ENCODE measurements around the gene PIK3C2G. TPM values are rescaled to one million over a fixed set of nuclear protein-coding genes. Genes with fewer than 3 reads are reported as not detected.

The PIK3C2G gene
- total and polyA plus RNA-seq, 10 of the 15 experiments (the other 5 are each of a cell fraction or from before 2014, with no cell fraction given), result not detected

- intact Hi-C loops (cut with micrococcal nuclease; ENCODE audit: unreplicated experiment) (no loop called here), in situ Hi-C loops (cut with MboI) (no loop called here)
- Histone ChIP-seq H3K36me3 (ENCODE audit: control insufficient read depth in 2 of 2, insufficient read depth in 2 of 2, low read length in 1 of 2) (no peaks in the 10 kb centered on the region), H3K79me2 (ENCODE audit: control insufficient read depth, insufficient read depth, low read length) (no peaks in the 10 kb centered on the region), H3K27me3 (replicated peaks in 1 of 2; ENCODE audit: control insufficient read depth in 2 of 2, insufficient read depth in 2 of 2, low read length in 1 of 2) (no peaks in the 10 kb centered on the region; a peak in 1 of 4 replicates), H3K4me1 (ENCODE audit: control insufficient read depth, insufficient read depth, low read length) (no peaks in the 10 kb centered on the region), H3K9ac (ENCODE audit: control insufficient read depth, insufficient read depth, low read length) (no peak overlapping the region), H2AFZ (ENCODE audit: control insufficient read depth, low read depth, low read length) (no peak overlapping the region), H3K27ac (ENCODE audit: control insufficient read depth, insufficient read depth) (no peak overlapping the region), H3K9me3 (replicated peaks; ENCODE audit: control insufficient read depth, insufficient read depth, low read length) (no peaks in the 10 kb centered on the region), H3K4me2 (ENCODE audit: control insufficient read depth, insufficient read depth) (no peak overlapping the region), H4K20me1 (ENCODE audit: control insufficient read depth, insufficient read depth) (no peaks in the 10 kb centered on the region), H3K4me3 (no peak overlapping the region)
- no TSS peak for BruUV-seq (replicated peaks)
- WGBS (ENCODE audit: insufficient coverage, insufficient replicate concordance, low lambda C conversion rate, missing lambda C conversion rate), result 3% methylated on average over 2 of the region's 2 CpGs
- TF ChIP-seq, protein P1, sequence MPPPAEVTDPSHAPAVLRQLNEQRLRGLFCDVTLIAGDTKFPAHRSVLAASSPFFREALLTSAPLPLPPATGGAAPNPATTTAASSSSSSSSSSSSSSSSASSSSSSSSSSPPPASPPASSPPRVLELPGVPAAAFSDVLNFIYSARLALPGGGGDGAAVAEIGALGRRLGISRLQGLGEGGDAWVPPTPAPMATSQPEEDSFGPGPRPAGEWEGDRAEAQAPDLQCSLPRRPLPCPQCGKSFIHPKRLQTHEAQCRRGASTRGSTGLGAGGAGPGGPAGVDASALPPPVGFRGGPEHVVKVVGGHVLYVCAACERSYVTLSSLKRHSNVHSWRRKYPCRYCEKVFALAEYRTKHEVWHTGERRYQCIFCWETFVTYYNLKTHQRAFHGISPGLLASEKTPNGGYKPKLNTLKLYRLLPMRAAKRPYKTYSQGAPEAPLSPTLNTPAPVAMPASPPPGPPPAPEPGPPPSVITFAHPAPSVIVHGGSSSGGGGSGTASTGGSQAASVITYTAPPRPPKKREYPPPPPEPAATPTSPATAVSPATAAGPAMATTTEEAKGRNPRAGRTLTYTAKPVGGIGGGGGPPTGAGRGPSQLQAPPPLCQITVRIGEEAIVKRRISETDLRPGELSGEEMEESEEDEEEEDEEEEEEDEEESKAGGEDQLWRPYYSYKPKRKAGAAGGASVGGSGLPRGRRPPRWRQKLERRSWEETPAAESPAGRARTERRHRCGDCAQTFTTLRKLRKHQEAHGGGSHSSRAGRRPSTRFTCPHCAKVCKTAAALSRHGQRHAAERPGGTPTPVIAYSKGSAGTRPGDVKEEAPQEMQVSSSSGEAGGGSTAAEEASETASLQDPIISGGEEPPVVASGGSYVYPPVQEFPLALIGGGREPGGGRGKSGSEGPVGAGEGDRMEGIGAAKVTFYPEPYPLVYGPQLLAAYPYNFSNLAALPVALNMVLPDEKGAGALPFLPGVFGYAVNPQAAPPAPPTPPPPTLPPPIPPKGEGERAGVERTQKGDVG (CRISPR knock-in tag; IDR thresholded peaks at IDR 0.05), result no peak
- no peak for TF ChIP-seq NBN (IDR thresholded peaks at IDR 0.05)
- no peak for TF ChIP-seq POLR2A (IDR thresholded peaks at IDR 0.05; ENCODE audit: low read depth, low read length)
- no peak for TF ChIP-seq PAX8 (IDR thresholded peaks at IDR 0.05)
- no peak for TF ChIP-seq NFYB (IDR thresholded peaks at IDR 0.05; ENCODE audit: insufficient read depth, low read depth, low read length)
- TF ChIP-seq SP1 (IDR thresholded peaks at IDR 0.05; ENCODE audit: low read depth, low read length), result no peak
- no peak for TF ChIP-seq RB1 (IDR thresholded peaks at IDR 0.05; ENCODE audit: borderline replicate concordance)
- no peak for TF ChIP-seq SREBF1 (IDR thresholded peaks at IDR 0.05; ENCODE audit: low read length)
- no peak for TF ChIP-seq CHD1 (IDR thresholded peaks at IDR 0.05; ENCODE audit: low read depth, low read length)
- no peak for TF ChIP-seq SMARCA5 (IDR thresholded peaks at IDR 0.05)
- TF ChIP-seq KDM1A (IDR thresholded peaks at IDR 0.05; ENCODE audit: borderline replicate concordance), result no peak
- TF ChIP-seq STAT3 (IDR thresholded peaks at IDR 0.05; ENCODE audit: low read depth, low read length), result no peak
- no peak for TF ChIP-seq POLR2AphosphoS5 (IDR thresholded peaks at IDR 0.05; ENCODE audit: low read length)
- TF ChIP-seq SUPT20H (IDR thresholded peaks at IDR 0.05; ENCODE audit: borderline replicate concordance, control insufficient read depth, low read depth, low read length), result no peak
- no peak for TF ChIP-seq ATF3 (IDR thresholded peaks at IDR 0.05; ENCODE audit: borderline replicate concordance, extremely low read depth, low read depth, low read length)
- no peak for TF ChIP-seq HDAC6 (IDR thresholded peaks at IDR 0.05; ENCODE audit: unreplicated experiment)
- TF ChIP-seq FOXK2 (IDR thresholded peaks at IDR 0.05), result no peak
- TF ChIP-seq ZBTB33 (IDR thresholded peaks at IDR 0.05), result no peak
- TF ChIP-seq BACH1 (IDR thresholded peaks at IDR 0.05; ENCODE audit: borderline replicate concordance), result no peak
- POLR2A ChIA-PET, result no interaction called here
- RAD21 ChIA-PET (ENCODE audit: unreplicated experiment), result no interaction called here
- FAIRE-seq (no peak), ATAC-seq (no peak), DNase-seq (ENCODE audit: low read depth, low spot score) (no peak)
- CTCF ChIA-PET, result interaction anchor here (1.3 kb wide), 1 partner anchor 67 kb away, joined by 3 read pairs; no protein-coding TSS in a partner anchor
- SMC1A ChIA-PET (ENCODE audit: uncharacterized antibody, unreplicated experiment), result interaction anchor here (1.2 kb wide), 1 partner anchor 23 kb away, joined by 3 read pairs; no protein-coding TSS in a partner anchor
Observed at GRCh38 chr12:18313306-18313705, 52.0 kb downstream of the PIK3C2G start.

Data from GM12878 (cell line).